ENCODE measurements around the gene RUNDC3A.

The RUNDC3A gene

GRCh38 chr17:44283344-44284023 lies 24.9 kb upstream of the RUNDC3A start:
- no peak for DNase-seq (ENCODE audit: low read depth)

GRCh38 chr17:44284024-44284400 lies 24.4 kb upstream of the RUNDC3A start:
- no peak for DNase-seq (ENCODE audit: low read depth)

DNA sequence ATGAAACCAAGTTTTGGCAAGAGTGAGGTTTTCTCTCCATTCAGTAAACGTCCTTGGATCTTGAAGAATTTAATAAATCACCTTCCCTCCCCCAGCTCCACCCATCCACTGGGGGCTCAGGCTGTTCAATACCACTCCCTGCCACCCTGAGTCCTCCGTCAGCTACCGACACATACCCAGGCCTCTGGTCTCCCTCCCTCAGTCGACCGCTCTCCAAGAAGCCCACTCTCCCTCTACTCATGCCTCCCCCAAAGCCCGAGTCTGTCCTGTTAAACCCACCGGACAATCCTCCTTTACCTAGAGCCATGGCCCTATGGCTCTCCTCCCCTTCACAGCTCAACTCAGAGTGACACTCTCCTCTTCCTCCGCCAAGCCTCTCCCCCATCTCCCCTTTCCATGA lies 20.8 kb upstream of the RUNDC3A start:
- DNase-seq (ENCODE audit: low read depth) = no peak

DNA sequence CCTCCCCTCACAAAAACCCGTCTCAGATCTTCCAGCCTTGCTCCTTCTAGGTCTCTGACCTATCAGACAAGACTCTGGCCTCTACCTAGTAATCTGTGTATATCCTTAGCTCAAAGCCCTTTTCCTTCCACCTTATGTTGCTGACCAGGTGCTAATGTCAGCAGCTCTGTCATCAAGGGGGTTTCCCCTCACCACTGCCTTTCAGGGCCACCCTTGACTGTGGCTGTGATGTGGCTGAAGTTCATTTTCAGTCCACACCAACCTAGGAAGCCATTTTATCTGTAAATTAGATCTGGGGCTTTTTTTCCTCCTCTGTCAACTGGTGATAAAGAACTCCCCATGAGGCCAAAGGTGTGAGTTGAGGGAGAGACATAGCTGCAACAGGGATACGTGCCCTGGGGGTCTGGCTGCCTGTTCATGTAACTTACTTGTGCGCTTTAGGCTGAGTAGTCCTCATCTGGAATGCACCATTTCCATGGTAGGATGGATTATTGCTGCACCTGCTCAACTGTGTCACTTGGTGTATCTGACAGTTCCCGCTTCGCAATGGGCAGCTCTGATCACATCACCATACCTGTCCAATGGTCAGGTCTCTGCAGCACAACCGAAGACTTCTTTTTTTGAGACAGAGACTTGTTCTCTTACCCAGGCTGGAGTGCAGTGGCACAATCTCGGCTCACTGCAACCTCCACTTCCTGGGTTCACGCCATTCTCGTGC lies 14.7 kb upstream of the RUNDC3A start:
- DNase-seq (ENCODE audit: low read depth) = no peak

DNA sequence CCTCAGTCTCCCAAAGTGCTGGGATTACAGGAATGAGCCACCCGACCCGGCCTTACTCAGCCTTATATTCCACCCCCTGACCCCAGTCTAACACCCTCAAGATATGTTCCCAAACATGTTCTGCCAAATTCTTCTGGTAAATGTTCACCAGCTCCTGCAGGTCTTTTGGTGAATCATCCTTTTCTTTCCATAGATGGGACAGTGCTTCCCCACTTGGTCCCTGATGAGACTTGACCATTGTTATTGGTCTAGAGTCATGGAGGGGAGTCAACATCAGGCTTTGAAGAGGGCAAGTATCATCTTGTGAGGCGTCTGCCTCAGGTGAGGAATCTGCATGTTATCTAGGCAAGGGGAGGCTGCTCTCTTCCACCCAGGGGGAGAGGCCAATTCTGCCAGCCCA lies 10.4 kb upstream of the RUNDC3A start:
- DNase-seq (ENCODE audit: low read depth) = no peak

DNA sequence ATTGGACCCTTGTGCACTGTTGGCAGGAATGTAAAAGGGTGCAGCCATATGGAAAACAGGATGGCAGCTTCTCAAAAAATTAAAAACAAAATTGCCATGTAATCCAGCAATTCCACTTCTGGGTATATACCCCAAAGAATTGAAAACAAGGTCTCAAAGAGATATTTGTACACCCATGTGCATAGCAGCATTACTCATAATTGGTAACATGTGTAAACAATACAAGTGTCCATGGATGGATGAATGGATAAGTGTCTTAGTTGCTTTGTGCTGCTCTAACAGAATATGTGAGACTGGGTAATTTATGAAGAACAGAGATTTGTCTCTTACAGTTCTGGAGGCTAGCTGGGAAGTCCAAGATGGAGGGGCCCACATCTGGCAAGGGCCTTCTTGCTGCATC lies 3.8 kb upstream of the RUNDC3A start:
- DNase-seq (ENCODE audit: low read depth) = no peak

- no peak for DNase-seq (ENCODE audit: low read depth)
Observed at GRCh38 chr17:44307387-44308186, 814 bp upstream of the RUNDC3A start.

DNA sequence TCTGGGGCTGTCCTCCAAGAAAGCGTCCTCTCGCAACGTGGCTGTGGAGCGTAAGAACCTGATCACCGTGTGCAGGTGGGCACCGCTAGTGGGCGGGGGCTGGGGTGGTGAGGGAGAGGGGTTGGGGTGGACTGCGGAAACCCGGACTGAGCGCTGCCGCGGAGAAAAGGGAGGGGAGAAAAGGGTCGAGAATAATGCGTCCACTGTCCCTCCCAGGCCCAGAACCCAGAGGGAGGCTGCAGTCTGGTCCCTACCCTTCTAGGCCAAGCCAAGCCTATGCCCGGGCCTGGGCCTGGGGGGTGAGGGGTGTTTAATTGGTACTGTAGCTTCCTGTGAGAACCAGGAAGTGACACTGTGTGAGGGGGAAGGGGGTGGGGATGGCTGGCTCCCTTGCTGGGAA lies 464 bp downstream of the RUNDC3A start:
- no peak for DNase-seq (ENCODE audit: low read depth)

DNA sequence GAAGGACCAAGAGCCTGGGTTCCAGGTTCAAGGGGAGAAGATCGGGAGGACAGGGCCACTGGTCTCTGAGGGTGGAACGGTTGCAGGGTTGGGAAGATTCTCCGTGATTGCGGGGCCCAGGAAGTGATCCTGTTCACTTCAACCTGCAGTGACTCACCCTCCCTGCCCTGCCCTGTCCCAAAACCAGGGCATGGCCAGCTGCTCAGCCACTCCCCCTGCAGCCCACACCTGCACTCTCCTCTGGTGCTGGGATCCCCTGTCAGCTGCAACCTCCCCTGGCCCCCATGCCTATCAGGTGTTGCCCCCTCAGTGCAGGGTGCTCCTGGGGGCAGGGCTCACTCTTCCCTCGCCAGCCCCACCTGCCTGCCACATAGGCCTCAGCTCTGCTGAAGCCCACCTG lies 1.1 kb downstream of the RUNDC3A start:
- no peak for DNase-seq (ENCODE audit: low read depth)

DNA sequence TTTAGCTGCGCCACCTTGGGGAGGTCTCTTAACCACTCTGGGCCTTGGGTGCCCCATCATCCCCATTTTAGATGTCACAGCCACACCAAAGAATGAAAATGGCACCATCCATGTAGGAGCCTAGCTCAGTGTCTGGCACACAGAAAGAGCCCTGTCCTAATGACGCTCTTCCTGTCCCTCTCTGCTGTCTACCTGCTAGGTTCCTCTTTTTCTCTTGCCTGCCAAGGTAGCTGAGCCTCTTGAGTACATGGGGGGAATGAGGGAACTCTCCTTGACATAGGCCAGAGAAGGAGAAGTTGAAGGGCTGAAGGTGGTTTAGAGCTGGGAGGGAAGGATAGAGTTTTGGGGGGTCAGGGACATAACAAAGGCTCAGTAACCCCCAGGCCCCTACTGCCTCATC lies 1.8 kb downstream of the RUNDC3A start:
- DNase-seq (ENCODE audit: low read depth) = no peak

- no peak for DNase-seq (ENCODE audit: low read depth)
Observed at GRCh38 chr17:44310609-44311376, 2.4 kb downstream of the RUNDC3A start.

- no peak for DNase-seq (ENCODE audit: low read depth)
Observed at GRCh38 chr17:44311562-44312181, 3.3 kb downstream of the RUNDC3A start.

- no peak for DNase-seq (ENCODE audit: low read depth)
Observed at GRCh38 chr17:44312396-44313104, 4.1 kb downstream of the RUNDC3A start.

- DNase-seq (ENCODE audit: low read depth) = no peak
Observed at GRCh38 chr17:44314031-44314430, 5.6 kb downstream of the RUNDC3A start.

GRCh38 chr17:44314524-44314868 lies 6.1 kb downstream of the RUNDC3A start:
- no peak for DNase-seq (ENCODE audit: low read depth)

GRCh38 chr17:44314869-44315661 lies 6.7 kb downstream of the RUNDC3A start:
- no peak for DNase-seq (ENCODE audit: low read depth)

GRCh38 chr17:44315760-44316731 lies 7.6 kb downstream of the RUNDC3A start:
- DNase-seq (ENCODE audit: low read depth) = no peak

DNA sequence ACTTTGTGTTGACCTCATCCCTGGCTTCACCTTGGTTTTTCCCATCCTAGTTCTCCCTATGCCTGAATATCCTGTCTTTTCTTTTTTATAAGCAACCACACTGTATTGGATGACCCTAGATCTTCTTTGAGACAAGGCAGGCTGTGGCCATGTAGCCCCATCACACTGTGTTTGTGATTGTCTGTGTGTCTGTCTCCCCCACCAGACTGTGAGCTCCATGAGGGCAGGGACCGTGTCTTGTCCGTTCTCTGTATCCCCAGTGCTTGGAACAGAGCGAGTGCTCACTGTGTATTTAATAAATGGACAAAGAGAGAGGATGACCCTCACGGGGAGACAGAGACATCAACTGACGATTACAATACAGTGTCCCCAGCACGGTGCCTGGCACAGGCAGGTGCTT lies 9.1 kb downstream of the RUNDC3A start:
- DNase-seq (ENCODE audit: low read depth) = no peak
